GM21825 (cell line): ENCODE results near the gene CT45A5.
"Not testable (repeated sequence)": the region's sequence is repeated elsewhere in the genome, so short reads cannot be mapped to it uniquely, and the experiment has no call there.

Source experiments
- ATAC-seq: cut with Tn5 transposase; IDR thresholded peaks from one replicate; pipeline ENCODE4 v1.9.1; 2021; ENCODE audit warnings: mild to moderate bottlenecking, moderate library complexity; ENCODE audit not compliant: unreplicated experiment

The CT45A5 gene

GRCh38 chrX:135785403-135785802 is at the start of gene CT45A5:
Gene CT45A5 (minus strand): TSS chrX:135785503. CDS start chrX:135781729, 3,774 bp downstream.
- not testable (repeated sequence) for ATAC-seq

DNA sequence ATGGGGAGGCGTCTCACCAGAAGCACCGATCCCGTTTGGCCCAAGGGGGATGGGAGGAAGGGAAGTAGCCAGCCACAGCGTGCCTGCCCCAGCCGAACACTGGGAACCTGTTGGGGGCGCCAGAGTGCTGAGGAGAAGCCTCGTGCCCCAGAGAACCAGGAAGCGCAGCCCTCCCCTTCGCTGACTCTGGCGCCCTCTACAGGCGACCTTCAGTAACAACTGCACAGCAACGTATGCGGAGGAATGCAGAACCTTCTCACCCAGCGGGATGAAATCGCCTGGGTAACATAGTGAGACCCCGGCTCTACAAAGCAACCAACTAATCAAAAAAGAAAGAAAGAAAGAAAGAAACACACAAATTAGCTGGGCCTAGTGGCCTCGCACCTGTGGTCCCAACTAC is 34.6 kb upstream of the CT45A5 start, which contains the start of gene CT45A2:
CT45A2 (minus strand) TSS at position 101 of the 400 bp plus-strand sequence. CDS start 3,747 bp downstream, outside the sequence.
- ATAC-seq = not testable (repeated sequence)

DNA sequence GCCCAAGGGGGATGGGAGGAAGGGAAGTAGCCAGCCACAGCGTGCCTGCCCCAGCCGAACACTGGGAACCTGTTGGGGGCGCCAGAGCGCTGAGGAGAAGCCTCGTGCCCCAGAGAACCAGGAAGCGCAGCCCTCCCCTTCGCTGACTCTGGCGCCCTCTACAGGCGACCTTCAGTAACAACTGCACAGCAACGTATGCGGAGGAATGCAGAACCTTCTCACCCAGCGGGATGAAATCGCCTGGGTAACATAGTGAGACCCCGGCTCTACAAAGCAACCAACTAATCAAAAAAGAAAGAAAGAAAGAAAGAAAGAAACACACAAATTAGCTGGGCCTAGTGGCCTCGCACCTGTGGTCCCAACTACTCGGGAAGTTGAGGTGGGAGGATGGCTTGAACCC is 17.4 kb upstream of the CT45A5 start, which contains the start of gene CT45A6:
CT45A6 (minus strand) TSS at position 101 of the 400 bp plus-strand sequence. CDS start 3,794 bp downstream, outside the sequence.
- not testable (repeated sequence) for ATAC-seq

- not testable (repeated sequence) for ATAC-seq
Measured at GRCh38 chrX:135768091-135768490, 17.2 kb downstream of the CT45A5 start, which contains the start of gene CT45A3. Gene CT45A3 (minus strand): TSS chrX:135768191. CDS start chrX:135764444, 3,747 bp downstream.

GRCh38 chrX:135744739-135745138 is 40.6 kb downstream of the CT45A5 start:
- not testable (repeated sequence) for ATAC-seq

DNA sequence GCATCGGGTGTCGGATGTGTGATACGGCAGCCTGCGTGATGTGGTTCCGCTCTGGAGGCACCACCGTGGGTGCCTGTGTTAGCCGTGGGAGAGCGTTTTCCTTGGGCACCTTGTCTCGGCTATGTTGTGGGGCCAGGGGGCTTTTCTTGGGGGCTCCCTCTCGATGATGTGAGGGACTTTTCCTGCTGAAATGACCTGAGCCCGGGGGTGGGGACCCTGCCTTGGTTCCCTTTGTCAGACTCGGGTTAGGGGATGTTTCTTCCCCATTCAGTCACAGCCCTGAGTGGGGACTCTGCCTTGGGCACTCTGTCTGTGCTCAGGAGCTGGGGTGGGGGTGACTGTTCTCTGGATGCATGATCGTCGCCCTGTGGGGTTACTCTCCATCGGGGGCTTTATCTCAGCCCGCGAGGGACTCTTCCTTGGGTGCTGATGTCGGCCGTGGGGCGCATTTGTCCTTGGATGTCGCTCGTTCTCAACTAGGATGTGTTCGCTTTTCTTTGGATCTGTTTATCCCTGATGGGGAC is 44.0 kb downstream of the CT45A5 start:
- no peak for ATAC-seq

GRCh38 chrX:135740681-135741149 is 44.6 kb downstream of the CT45A5 start:
- no peak for ATAC-seq

- no peak for ATAC-seq
Measured at GRCh38 chrX:135737366-135738071, 47.8 kb downstream of the CT45A5 start.

DNA sequence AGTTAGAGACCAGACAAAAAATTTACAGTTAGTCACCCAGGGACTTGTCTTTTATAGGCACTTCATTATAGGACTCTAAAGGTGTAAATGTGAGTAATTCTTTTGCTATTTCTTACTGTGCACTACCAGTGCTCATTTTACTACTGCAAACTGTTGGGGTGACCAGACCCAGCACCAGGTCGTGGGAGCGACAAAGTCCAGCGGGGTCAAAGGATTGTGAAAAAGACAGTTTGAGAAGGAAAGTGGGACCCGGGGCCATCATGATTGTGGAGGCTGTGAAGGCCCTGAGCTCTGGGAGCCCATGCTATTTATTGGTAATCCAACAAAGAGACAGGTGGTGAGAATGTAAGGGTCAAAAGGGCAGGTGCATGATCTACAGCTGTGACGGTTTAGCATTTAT is 50.6 kb downstream of the CT45A5 start:
- not testable (repeated sequence) for ATAC-seq
